DMS 273 (cell line): ENCODE results near the gene RGS13.

Experiments used
- DNase-seq: peaks from one replicate; lab custom pipeline; 2025; ENCODE audit not compliant: unreplicated experiment; lab: John Stamatoyannopoulos, UW

RGS13 gene, protein sequence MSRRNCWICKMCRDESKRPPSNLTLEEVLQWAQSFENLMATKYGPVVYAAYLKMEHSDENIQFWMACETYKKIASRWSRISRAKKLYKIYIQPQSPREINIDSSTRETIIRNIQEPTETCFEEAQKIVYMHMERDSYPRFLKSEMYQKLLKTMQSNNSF

GRCh38 chr1:192635939-192636338 is at the start of gene RGS13:
TSS of gene RGS13 (plus strand) at chr1:192636147. CDS start at chr1:192644335, 8,188 bp downstream.
- DNase-seq, result no peak

- DNase-seq, result no peak
Observed at GRCh38 chr1:192587386-192588266, 48.3 kb upstream of the RGS13 start.

GRCh38 chr1:192588546-192588945 is 47.4 kb upstream of the RGS13 start:
- no peak for DNase-seq

GRCh38 chr1:192589813-192590212 is 46.1 kb upstream of the RGS13 start:
- DNase-seq, result no peak

DNA sequence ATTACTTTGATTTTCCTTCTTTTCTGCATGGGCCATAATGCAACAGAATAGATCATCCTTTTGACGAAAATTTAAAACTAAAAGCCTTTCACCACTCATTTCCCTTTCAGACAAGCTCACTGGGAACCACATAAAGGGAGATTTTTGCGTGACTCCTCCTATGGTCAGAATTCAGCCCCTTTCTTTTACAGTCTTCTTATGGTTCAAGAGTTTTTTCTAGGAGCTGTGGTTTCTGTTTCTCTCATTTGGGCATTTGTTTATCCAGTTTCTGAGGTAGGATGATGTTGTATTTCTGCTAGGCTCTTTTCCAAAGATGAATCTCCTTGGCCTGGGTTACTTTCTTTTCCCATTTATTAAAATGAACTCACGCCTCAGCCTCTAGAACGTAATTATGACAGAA is 43.4 kb upstream of the RGS13 start:
- DNase-seq, result no peak

- no peak for DNase-seq
Observed at GRCh38 chr1:192592981-192593708, 42.8 kb upstream of the RGS13 start.

DNA sequence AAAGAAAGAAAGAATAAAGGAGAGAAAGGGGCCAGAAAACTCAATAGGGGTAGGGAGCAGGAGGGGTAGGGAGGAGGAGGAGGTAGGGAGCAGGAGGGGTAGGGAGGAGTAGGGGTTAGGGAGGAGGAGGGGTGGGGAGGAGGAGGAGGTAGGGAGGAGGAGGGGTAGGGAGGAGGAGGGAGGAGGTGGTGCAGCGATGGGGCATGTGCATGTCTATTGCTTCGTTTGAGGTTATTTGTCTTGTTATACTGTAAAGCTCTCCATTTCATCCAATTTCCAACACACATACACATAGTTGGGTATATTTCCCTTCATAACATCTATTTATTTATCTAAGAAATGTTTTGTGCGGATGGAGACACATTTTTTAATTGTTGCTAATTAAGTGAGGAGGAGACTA is 40.6 kb upstream of the RGS13 start:
- no peak for DNase-seq

DNA sequence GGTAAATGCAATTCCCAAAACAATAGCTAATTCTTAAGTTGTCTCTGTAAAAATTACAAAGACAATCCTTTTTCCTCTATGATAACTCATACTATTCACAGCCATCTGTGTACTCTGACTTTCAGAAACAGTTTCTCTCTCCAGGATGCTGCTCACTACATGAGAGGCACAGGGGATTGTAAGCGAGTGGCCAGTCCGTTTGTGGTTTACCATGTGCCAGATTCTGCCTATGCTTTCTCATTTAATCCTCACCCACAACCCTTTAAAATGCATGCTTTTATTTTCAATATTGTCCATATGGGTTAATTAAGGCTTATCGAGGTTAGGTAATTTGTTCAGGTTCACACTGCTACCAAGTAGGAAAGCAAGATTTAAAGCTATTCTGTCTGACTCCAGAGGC is 37.4 kb upstream of the RGS13 start:
- DNase-seq, result no peak

GRCh38 chr1:192600275-192600674 is 35.7 kb upstream of the RGS13 start:
- no peak for DNase-seq

DNA sequence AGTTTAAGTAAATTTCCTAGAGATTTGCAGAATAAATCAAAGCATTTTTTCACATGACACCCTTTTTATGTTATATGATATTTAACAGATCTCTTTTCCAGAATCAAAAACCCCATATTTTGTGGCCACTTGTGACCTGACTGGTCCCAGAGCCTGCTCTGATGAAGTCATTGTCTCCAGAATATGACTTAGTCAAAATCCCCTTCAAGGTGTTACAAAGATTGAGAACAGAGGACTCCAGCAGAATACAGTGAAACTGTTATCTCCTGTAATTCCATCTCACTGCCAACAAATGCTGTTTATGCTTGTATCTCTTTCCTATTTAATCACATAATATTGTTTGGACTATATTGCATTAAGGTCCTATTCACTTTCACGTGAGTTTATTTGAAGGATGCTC is 34.8 kb upstream of the RGS13 start:
- DNase-seq, result no peak

- DNase-seq, result no peak
Observed at GRCh38 chr1:192601567-192601966, 34.4 kb upstream of the RGS13 start.

DNA sequence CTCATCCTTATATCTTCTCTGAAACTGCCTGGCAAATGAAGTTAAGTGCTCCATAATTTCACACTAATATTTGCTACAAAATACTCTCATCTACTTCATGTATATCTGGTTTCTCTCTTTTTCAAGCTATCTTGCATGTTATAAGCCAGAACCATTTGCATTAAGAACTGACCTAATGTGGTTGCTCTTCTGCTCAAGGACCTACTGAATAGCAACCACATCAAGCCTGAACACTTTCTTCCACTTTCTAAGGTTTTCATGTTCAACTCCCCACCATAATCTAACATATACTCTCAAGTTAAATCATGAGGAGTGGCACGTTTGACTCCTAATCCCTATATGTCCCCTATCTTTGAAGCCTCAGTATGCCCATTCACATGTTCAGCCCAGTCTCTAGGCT is 33.2 kb upstream of the RGS13 start:
- DNase-seq, result no peak

DNA sequence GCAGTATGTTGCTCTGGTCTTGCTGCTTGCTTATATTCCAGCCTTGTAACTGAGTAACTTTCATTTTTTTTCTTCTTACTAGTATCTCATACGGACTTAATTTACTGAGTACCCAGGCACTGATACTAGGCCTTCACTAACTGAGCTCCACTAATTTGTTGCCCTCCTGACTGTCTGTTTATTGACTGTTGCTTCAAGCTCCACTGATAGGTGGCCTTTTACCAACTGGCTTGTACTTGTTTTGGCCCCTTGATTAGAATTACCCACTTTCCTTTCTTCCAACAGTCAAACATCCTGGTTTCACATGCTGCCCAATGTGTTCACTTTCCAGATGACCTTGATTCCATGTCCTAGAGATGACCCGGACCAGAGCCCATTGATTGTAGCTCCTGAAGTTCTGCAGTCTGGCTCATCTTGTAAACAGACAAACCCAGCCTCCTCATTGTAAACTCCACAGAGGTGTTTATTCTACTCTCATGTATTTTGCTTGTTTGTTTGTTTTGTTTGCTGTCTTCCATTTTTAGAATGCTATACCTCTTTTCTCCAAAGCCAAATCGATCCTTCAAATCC is 32.6 kb upstream of the RGS13 start:
- no peak for DNase-seq

- no peak for DNase-seq
Observed at GRCh38 chr1:192604979-192605620, 30.8 kb upstream of the RGS13 start.

GRCh38 chr1:192608671-192609070 is 27.3 kb upstream of the RGS13 start:
- DNase-seq, result no peak

DNA sequence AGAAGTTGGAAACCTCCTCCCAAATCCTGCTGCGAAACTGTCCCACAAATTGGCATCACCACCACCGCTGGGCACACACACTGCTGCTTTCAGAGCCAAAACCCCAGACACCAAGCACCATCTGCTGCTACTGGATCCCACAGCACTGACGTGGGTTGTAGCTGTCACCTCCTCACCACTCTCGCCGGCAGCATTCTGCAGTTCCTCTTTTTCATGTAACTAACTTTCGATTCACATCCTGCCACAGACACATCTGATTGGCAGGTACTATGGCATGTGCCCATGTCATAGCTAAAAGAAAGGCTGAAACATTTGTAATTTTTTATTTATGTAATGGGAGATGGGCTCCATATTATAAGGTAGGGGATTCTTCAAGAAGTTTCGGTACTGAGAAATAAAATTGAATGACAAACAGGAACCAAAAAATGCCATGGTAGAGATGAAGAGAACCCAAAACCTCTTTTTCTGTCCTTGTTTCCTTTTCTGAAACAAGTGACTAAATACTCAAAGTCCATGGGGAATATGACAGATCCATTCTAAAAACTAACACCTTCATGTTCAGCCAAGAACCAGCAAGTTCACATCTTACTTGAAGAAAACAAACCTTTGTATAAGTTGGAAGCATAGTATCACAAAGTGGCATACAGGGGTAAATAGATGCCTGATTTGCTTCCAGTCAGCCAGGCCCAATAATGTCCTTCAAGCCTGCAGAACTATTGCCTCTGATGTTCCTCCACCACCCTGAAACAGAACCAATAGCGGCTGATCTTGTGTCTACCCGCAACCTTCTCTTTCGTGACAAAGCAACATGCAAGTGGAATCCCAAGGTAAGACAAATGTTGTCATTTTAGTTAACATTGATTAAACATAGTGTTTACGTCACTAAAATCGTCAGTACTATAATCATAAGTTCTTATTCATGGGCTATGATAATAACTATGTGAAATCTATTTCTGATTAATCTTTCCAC is 26.6 kb upstream of the RGS13 start:
- no peak for DNase-seq

DNA sequence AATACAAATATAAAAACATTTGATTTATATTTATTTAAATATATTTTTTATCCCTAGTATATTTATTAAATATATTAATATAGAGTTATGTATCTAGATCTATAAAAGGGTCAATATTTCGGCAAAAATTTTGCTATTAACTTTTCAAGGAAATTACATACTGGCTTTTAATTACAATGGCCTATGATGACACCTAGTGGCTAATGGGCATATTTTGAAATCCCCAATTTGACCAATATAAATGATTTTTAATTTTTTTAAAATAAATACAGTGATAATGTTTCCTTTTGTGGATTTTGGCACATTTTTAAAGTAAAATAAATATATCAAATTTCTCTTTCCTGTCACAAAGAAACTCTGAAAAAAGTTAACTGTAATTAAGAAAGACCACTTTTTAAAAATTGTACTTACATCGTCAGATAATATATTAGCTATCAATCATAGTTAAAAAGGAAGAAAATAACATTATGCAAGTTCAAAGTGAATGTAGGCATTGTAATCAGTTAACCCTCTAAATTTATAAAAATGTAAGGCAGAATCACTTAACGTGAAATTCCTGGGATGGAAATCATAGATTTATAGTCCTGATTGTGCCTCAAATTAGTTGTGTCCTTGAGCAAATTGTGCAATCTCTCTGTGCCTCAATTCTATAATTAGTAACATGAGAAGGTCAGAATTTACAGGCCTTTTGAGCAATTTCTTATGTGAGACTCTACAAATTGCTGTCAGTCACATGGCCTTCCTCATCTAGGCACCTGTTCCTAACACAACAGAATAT is 25.6 kb upstream of the RGS13 start:
- DNase-seq, result peak; percentile 38

DNA sequence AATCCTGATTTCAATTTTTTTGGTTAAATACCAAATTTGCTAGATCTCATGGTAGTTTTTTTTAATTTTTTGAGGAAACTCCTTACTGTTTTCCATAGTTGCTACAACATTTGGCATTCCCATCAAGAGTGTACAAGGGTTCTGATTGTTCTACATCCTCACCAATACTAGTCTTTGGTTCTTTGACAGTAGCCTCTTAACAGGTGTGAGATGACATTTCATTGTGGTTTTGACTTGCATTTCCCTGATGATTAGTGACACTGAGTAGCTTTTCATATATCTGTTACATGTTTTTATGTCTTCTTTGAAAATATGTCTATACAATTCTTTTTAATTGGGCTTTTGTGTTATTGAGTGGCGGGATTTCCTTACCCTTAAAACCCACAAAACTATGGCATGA is 20.9 kb upstream of the RGS13 start:
- DNase-seq, result no peak

DNA sequence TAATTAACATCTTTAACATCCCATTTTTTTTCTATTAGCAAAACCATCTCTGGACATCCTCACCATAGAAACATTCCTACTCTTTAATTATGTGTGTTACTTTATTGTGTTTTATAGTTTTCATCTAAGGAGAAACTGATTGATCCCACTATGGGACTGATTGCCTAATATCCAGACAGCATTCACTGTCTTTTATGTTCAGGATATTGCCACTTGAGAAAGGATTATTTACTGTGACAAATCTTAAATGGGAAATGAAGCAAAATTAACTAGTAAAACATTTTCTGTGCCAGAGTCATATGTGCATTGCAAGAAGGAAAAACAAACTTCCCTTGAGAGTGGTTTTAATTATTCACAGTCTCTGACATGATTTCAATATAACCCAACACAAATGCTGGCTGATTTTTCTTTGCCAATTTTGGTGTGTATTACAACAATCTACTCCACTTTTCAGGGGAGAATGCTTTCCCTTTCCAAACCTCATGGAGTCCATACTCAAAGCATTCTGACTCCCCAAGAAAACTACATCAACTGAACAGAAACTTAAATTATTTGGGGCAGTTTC is 15.8 kb upstream of the RGS13 start:
- no peak for DNase-seq
